Measurements from ENCODE around the gene ASB10.

- TF ChIP-seq POLR2A (IDR thresholded peaks at IDR 0.05; ENCODE audit: low read depth, low read length) (no peak), POLR2AphosphoS5 (IDR thresholded peaks at IDR 0.05; ENCODE audit: low read depth, low read length) (no peak)
These were observed 11.2 kb downstream of the ASB10 start for GRCh38 chr7:151175793-151176311.
